DMS153 treated with DMSO at 0.1 percent for 48 hours (cell line): Measurements from ENCODE around the gene UQCR11.

Experiments used
- DNase-seq: peaks from one replicate; lab custom pipeline; 2025; ENCODE audit not compliant: unreplicated experiment; lab: John Stamatoyannopoulos, UW

Gene UQCR11

DNA sequence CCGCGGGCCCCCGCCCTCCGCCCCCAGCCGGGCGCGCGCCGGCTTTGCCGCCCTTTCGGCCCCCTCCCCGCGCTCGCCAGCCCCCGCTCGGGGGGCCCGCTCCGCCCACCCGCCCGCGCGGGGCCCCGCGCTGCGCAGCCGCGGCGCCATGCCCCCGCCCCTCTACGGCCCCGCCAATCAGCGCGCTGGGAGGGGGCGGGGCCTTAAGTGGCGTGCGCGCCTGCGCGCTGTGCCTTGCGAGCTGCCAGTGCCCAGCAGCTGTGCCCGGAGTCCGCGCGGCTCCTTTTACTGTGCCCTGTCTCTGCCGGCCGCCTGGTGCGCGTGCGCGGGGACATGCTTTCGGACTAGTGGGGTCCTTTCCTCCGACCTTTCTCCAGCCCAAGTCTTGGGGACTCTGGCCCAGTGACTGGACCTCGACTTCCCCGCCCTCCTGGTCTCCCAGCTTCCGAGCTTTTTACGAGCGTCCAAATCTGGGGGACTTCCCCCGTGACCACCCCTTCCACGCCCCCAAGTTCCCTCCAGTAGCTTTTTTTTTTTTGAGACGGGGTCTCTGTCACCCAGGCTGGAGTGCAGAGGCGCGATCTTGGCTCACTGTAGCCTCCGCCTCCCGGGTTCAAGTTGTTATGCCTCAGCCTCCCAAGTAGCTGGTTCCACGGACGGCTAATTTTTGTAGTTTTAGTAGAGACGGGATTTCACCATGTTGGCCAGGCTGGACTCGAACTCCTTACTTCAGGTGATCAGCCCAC, 12.3 kb downstream of the UQCR11 start, which contains the start of gene MBD3:
TSS of gene MBD3 (minus strand) at position 111 of the 746 bp plus-strand sequence. CDS start 234 bp downstream, outside the sequence.
- peak; percentile 28 for DNase-seq

DNA sequence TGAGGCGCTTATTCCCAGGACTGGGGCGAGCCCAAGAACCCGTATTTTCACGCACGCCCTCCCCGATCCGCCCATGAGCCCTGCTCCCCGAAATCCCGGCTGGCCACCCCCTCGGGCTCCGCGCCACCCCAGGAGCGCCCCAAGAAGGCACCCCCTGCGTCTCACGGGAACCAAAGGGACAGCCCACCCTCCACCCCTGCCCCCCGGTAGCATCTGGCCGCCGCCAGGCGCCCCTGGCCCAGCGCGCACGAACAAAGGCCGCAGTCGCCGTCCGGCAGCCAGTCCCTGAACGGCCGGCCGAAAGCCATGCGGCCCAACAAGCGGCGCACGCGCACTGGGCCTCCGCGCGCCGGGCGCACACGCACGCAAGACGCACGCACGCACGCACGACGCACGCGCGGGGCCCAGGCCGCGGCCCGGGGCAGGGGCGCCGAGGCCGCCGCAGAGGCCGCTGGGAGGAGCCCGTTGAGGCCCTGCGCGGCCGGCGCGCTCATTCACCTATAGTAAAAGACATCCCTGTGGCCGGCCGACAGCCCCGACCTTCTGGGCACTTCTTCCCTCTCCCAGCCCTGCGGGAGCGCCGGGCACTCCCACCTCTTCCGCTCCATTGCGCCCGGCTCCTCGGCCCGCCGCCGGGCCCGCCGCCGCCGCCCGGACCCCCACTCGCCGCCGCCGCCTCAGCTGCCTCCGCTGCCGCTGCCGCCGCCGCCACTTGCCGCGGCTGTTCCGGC, 13.1 kb downstream of the UQCR11 start:
- peak; percentile 12 for DNase-seq

DNA sequence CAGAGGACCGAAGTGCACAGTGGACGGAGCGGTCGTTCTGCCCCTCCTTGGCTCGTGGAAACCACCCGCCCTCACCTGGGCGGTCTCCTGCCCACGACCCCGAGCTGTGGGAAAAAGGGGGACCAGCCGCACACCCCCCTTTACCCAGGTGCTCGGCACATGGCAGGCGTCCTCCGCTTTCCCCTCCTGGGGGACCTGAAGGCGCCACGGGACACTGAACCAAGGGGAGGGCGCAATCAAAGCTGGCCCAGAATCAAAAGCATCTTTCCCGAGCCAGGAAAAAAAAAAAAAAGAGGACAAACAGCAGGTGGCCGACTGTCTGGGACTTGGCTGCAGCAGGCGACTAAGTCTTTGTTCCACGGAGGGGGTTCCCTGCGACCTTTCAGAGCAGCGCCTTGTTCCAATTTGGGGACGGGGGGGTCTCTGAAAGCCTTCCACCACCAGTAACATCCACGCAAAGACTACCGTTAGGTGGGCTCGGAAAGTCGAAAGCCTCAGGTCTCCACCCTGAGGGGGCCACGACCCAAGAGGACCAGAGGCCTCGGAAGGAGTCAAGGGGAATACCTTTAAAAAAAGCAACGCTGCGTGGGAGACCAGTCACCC, 13.7 kb downstream of the UQCR11 start:
- DNase-seq = no peak

DNA sequence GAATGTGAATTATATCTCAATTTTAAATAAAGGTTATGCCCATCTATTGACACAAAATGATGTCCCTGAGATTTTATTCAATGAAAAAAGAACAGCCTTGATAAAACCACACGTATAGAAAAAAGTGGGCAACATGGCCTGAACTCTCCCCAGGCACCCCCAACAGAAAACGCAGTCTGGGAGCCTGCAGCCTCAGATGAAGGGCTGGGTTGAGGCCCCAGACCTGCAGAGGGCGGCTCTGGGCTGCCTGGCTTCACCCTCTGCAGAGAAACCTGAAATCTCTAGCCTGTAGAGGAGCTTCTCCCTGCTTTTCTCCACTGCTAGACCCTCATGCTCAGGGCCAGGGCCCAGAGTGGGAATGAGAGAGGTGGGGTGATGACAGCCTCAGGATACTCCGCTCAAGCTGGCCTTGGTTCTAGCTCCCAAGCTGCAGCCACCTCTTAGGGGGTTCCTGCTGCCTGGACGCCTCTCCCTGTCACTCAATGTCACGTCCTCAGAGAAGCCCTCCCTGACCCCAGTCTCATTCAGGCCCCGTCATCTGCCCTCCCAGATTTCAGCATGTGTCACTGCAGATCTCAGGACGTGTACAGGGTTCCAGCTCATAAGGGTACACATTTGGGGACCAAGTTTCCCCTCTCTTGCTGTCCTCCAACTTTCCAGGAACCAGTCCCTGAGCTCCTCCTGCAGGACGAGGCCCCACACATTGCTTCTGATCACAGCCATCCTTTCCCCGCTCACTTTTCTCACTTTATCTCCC, 14.4 kb downstream of the UQCR11 start:
- DNase-seq = no peak

DNA sequence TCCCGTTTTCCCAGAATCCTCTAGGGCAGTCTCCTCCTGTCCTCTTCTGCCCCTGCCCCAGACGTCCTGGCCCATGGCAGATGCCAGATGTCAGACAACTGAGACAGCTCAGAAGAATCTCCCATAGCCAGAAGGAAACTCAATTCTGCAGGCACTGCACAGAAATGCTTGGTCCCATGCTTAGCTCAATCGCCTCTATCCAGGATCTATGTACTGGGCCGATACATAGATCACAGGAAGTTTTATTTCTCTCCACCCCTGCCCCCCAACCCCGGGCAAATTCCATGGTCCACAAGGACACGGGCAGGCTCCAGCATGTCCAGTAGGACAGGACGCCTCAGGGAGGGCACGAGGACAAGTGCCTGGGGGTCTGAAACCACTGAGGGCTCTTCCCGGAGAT, 17.4 kb downstream of the UQCR11 start:
- DNase-seq = no peak

DNA sequence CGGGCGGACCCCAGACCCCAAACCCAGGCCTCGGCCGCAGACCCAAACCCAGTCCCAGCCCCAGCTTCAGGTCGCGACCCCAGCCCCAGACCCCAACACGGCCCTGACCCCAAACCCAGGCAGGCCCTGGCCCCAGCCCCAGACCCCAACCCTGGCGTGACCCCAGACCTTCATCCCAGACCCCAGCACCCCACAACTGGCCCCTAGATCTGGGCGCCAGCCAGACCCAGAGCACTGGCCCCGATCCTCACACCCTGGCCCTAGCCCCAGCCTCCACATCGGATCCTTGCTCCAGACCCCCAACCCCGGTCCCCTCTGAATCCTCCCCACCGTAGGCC, 20.1 kb downstream of the UQCR11 start:
- no peak for DNase-seq

DNA sequence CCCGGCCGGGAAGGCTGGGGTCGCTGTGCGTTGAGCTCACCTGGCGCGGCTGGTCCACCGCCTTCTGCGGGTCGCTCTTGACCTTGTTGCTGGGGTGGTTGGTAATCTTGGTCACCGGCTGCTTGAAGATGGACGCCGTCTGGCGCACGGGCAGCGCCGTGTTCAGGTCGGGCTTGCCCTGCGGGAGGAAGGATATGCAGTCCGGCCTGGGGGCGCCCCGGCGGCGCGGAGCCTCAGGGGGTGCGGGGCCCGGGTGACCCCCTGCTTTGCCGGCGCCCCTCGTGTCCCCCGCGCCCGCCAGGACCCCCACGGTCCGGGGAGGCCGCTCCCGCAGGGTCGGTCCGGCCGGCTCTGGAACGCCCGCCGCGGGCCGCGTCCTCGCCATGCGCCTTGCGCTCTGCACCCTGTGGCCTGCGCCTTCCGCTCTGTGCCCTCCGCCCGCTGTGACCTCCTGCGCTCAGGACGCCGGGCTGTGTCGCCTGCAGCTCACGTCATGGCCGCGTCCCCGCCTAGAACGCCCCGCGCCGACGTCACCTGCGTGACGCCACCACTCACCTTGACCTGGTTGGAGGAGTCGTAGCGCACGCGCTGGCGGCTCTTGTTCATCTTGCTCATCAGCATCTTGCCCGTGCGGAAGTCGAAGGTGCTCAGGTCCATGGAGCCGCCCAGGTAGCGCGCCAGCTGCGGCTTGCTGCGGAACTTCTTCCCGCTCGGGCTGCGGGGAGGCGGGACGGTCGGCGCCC, 20.6 kb downstream of the UQCR11 start:
- no peak for DNase-seq

DNA sequence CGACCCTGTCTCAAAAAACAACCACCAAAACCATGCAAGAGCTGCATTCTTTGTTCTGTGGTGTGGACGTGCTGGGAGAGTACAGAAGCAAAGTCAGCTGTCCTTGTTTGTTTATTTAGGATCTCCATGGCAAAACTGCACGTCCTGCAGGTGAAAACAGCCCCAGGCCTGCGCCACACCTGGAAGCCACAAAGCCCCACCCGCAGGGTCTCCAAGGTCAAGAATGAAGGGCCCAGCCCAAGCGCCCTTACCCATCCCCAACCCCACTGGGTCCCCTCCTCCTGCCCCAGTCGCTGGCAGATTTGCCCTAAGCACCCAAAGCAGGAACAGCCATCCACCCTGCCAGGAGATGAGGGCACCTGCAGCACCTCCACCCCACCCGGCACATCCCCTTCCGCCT, 23.1 kb downstream of the UQCR11 start:
- no peak for DNase-seq

DNA sequence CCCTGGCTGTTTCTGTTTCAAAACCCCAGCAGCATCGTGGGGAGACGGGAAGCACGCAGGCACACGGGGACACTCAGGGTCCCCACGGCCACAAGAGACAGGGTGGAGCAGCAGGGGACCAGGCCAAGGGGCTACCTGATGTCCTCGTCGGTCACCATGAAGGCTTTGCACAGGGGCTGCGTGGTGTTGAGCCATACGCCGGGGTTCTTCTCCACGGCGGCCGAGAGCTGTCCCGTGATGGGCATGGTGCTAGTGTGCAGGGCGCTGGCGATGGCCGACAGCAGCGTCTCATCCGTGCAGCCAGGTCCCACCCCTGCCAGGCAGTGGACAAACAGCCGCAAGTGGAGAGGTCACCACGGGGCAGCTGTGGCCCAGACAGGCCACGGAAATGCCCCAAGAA, 24.3 kb downstream of the UQCR11 start:
- DNase-seq = no peak

DNA sequence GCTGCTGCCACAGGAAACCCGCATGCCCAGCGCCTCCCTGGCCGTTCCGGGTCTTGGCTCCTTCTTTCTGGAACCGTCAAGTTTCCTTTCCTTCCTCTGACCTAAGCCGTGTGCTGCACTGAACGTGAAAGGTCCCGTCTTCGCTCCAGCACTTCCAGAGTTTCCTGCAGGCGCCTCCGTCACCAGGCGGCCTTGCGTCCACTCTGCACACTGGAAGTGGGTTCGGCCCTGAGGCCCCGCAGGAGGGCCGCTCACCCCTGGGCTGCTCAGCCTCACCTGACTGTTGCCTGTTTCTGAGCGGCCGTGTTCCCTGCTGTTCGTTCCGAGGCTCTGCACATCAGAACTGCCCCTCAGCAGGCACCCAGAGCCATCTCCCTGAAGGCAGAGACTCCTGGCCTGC, 24.9 kb downstream of the UQCR11 start:
- DNase-seq = no peak

DNA sequence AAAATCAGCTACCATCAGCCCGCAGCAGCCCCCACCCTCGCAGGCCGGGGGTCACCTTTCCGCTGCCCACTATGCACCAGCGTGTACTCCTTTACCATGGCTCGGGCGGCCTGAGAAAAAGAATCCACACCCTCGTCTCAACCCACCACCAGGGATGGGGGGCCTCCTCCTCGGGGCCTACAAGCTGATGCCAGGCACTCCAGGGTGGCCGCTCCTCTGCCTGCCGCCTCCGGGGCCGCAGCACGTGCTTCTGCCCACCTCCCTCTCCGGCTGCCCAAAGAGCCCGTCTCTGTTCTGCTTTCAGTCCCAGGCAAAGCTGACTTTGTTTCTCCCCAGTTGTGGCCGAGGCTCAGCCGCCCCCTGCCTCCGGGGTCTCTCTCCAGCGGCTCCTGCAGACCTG, 26.0 kb downstream of the UQCR11 start:
- no peak for DNase-seq

DNA sequence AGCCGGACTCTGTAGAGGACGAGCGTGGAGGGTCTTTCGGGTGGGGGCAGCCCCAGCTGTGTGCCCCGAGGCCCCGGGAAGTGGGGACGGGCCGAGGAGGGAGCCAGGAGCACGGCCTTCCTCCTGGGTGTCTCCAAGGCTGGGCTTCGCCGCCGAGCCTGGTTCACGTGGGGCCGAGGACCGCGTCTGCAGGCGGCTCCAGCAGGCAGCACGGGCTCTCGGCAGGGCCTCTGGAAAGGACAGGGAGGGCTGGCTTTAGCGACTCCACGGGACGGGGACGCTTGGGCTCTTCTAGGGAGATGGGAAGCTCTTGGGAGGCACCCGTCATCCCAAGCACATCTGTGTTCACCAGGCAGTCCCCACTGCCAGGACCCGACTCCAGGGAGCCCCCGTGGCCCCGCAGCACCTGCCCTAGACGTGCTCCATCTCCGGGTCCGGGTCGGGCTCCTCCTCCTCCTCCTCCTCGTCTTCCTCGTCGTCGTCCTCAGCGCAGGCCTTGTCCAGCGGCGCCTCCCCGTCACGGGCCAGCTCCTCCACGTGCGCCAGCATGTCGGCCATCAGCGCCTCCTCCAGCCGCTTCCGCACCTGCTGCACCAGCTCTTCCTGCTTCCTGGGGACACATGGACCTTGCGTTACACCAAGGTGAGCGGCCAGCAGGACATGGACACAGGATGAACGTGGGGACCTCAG, 27.2 kb downstream of the UQCR11 start:
- no peak for DNase-seq

DNA sequence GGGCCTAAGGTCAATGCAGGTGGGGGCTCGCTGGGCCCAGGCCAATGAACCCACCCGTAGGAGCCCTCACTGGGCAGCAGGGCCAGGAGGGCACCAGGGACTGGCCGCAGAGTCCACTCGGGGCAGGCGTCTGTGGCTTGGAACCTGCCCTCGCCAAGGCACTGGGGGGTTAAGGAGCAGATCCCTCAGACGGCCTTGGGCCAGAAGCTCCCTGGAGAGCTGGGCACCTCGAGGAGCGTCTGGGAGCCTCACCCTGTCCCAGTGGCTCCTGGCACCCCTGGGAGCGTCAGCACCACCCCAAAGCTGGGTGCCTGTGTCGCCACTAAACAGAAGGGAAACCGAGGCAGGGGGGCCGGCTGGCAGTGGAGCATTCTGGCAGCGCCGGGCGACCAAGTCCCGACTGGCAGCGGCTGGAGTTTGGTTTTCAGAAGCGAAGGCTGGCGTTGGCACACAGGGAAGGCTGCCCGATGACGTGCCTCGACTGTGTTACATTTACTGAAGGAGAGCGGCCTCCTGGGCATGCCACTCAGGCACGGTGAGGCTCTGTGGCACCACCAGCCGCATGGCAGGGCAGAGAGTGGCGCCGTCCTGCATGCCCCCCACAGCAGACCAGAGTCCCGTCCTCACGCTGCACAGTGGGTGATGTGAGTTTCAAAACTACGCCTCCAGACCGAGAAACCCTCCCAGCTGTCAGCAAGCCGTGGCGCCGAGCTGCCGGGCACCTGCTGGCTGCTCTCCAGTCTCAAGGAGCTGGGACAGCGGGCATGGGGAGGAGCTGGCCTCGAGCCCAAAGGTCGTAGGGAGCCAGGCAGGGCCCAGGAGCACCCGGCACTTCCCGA, 28.0 kb downstream of the UQCR11 start:
- DNase-seq = no peak

DNA sequence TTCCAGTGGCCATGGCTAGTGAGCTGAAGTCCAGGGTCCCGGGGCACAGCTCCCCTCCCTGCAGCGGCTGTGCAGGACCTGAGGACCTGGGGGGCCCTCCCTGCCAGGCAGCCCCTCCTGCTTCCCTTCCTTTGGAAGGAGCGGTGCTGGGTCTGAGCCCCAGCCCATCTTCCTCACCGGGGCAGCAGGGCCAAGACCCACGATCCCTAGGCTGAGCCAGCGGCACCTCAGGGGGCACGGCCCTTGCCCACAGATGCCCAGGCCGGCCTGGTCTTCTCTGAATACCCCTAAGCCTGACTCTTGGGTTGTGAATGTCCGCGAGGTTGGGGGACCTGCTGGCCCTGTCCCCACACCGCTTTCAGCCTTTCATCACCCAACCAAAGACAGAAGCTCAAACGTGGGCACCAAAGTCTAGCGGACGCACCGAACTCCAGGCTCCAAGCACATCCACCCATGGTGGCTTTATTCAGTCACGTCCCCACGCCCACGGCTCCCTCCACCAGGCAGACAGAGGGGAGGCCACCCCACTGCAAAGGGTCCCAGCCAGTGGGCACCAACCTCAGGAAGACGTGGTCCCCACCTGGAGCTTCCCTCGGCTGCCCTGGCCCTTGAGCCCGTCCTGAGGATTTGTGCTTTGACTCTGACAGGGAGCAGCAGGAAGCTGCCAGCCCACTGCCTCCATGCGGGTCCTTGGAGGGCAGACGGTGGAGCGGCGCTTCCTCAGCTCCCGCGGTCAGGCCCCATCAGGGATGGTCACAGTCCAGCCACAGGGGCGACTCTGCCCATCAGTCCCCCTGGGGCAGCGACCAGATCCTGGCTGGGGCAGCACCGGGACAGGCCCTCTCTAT, 28.8 kb downstream of the UQCR11 start:
- DNase-seq = no peak

DNA sequence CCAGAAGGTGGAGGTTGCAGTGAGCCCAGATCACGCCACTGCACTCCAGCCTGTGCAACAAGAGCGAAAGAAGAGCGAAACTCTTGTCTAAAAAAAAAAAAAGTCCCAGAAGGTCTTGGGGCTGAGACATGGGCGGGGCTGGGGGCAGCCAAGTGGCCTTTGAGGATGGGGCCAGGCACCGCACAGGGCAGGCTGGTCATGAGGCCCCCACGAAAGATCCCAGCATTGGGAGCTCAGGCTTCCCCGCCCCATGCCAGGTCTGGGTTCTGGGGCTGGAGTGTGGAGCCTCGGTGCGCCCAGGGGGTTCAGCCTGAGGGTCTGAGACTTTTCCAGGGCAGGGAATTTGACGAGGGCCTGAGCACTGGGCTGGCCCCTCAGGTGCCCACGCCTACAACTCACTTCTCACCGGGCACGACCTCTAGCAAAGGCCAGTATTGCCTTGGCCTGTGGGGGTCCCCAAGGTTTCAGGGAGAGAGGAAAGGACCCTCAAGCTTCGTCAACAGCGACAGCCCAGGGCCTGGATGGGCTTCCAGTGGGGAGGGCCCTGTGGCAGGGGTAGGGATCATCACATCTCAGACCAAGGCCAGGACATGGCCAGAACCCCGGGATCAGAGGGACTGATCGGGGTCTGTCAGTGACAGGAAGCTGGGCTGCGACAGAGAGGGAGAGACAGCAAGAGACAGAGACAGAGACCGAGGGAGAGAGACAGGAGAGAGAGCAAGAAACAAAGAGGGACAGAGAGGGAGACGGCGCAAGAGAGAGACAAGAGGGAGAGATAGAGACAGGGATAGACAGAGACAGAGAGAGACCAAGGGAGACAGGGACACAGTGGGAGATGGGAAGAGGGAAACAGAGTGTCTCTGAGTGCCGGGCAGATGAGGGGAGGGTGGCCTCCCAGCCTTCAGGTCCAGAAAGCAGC, 29.7 kb downstream of the UQCR11 start:
- DNase-seq = no peak

DNA sequence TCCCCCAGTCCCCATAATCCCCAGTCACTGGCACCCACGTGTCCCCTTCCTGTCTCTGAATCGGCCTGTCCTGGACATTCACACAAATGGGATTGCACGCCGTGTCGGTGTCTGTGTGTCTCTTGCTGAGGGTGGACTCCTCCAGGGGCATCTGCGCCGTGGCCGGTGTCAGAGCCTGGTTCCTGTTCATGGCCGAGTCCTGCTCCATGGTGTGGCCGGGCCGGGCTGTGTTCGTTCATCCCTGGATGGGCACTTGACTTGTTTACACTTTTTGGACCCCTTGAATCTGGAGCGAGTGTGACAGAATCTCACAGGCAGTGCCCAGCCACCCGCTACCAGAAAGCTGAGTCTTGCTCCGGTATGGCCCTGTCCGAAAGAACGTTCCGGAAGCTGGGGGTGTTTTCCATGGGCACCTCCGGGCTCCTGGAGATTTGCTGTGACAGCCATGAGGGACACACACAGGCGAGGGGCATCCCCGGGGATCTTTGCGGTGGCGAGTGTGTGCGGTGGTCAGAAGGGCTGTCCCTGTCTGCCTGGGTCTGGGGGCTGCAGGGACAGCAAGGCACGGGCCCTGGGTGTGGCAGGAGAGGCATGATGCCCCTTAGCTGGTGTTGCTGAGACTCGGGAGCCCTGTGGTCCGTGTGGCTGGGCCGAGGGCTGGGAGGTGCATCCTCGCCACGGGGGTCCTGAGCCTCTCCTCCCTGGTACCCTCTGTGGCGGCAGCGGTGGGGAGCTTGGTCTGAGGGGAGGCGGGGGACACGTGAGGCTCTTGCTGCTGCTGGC, 30.7 kb downstream of the UQCR11 start:
- no peak for DNase-seq

DNA sequence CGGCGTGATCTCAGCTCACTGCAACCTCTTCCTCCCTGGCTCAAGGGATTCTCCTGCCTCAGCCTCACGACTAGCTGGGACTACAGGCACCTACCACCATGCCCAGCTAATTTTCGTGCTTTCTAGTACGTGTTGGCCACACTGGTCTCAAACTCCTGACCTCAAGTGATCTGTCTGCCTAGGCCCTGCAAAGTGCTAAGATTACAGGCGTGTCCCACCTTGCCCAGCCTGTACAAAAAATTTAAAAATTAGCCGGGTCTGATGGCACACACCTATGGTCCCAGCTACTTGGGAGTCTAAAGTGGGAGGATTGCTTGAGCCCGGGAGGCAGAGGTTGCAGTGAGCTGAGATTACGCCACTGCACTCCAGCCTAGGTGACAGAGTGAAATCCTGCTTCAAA, 32.5 kb downstream of the UQCR11 start:
- DNase-seq = no peak
